Measurements from ENCODE around the gene DUSP10.

The DUSP10 gene

DNA sequence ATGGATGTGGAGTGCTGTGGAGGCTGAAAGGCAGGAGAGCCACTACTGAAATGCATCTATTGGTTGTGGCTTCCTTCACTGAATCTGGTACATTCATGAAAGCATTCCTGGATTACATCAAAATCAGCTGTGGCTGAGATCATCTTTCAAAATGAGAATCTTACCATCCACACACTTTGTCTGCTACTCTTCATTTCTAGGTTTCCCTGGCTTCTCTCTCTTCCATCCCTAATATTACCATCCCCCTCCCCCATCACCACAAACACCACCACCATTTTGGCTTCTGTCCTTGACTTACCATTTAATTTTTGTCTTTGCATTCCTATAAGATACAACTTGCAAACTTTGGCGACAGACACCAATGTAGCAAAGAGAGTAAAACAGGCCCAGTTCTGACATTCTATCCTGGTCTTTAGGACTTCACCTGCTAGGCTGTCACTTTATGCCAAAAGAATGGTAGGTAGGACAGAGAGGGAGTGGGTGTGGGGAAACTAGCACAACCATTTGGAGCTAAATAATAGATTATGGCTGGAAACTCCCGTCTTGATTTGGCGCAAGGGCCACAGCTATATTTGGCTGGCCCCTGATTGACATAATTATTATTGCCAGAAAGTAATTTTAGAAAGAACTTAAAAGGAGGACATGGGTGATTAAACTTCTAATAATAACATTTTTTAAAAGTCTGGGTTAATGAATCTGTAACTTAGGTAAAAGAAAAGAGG lies 15.1 kb upstream of the DUSP10 start:
- TF ChIP-seq GATA3 (IDR thresholded peaks at IDR 0.05; ENCODE audit: low read depth, low read length) (no peak), GATA2 (IDR thresholded peaks at IDR 0.05; ENCODE audit: low read depth, low read length) (no peak)

DNA sequence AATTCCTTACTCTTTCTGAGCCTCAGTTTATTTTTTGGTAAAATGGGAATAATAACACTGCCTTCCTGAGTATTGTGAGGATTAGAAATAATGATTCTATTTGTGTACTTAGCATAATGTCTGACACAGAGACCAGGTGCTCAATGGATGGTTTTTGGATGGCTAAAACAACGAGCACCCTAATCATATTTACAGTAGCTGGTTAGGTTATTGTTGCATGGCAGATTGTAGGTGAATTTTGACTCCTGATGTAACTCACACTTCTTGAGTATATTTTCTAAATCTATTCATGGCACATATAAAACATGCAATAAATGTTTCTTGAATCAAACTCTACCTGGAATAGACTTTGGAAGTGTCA lies 11.9 kb upstream of the DUSP10 start:
- TF ChIP-seq GATA2 (IDR thresholded peaks at IDR 0.05; ENCODE audit: low read depth, low read length) (no peak), GATA3 (IDR thresholded peaks at IDR 0.05; ENCODE audit: low read depth, low read length) (no peak)

- no peak for TF ChIP-seq GATA3 (IDR thresholded peaks at IDR 0.05; ENCODE audit: low read depth, low read length)
- TF ChIP-seq GATA2 (IDR thresholded peaks at IDR 0.05; ENCODE audit: low read depth, low read length): no peak
Measured at GRCh38 chr1:221751226-221751887, 9.5 kb upstream of the DUSP10 start.

- TF ChIP-seq GATA2 (IDR thresholded peaks at IDR 0.05; ENCODE audit: low read depth, low read length) (no peak), GATA3 (IDR thresholded peaks at IDR 0.05; ENCODE audit: low read depth, low read length) (no peak)
Measured at GRCh38 chr1:221748981-221749380, 7.1 kb upstream of the DUSP10 start.

DNA sequence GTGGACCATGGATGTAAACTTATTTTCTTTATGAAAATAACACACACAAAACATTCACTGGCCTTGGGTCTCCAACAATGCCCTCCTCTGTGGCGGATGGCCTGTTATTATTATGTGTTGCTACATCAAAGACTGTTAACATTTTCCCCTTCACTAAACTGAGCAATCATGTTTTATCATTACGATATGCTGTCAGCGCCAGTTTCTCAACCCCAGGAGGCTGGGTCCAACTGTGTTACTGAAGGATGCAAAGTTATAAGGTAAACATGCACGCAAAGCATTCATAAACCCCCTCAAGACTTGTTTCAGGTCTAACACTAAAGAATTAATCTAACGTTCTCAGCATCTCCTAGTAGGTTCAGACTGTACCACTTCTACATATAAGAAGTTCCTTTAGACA lies 6.0 kb upstream of the DUSP10 start:
- TF ChIP-seq GATA3 (IDR thresholded peaks at IDR 0.05; ENCODE audit: low read depth, low read length): no peak
- no peak for TF ChIP-seq GATA2 (IDR thresholded peaks at IDR 0.05; ENCODE audit: low read depth, low read length)

- TF ChIP-seq GATA2 (IDR thresholded peaks at IDR 0.05; ENCODE audit: low read depth, low read length) (no peak), GATA3 (IDR thresholded peaks at IDR 0.05; ENCODE audit: low read depth, low read length) (no peak)
Measured at GRCh38 chr1:221743416-221744208, 1.7 kb upstream of the DUSP10 start.

- TF ChIP-seq GATA2 (IDR thresholded peaks at IDR 0.05; ENCODE audit: low read depth, low read length) (no peak), GATA3 (IDR thresholded peaks at IDR 0.05; ENCODE audit: low read depth, low read length) (no peak)
Measured at GRCh38 chr1:221742555-221743415, 896 bp upstream of the DUSP10 start.

DNA sequence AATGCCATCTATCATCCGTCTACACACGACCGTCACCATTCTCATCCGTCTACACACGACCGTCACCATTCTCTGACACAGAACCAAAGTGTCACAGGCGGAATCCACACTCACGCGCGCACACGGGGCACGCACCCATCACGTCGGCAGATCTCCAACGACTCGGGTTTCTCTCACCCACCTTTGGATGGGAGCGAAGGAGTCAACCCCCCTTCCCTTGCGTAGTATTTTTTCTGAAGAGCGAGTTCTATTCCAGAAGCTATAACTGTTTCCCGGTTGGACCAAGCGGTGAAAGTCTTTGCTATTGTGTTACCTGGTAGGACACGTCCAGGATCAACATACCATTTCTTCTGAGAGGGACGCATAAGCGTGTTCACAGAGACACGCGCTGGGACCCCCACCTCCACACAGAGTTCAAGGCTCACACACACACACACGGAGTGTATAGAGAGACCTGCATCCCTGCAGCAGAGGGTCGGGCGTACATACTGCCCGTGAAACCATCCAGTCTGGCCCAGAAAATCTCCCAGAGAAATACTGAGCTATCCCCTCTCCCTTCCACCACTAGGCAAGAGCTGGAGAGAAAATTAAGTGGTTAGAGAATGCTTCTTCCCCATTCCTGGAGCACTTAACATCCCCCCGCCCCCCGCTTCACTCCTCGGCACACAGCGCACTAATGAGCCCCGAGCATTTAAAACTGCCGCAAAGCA lies 741 bp downstream of the DUSP10 start:
- TF ChIP-seq GATA2 (IDR thresholded peaks at IDR 0.05; ENCODE audit: low read depth, low read length): no peak
- no peak for TF ChIP-seq GATA3 (IDR thresholded peaks at IDR 0.05; ENCODE audit: low read depth, low read length)

DNA sequence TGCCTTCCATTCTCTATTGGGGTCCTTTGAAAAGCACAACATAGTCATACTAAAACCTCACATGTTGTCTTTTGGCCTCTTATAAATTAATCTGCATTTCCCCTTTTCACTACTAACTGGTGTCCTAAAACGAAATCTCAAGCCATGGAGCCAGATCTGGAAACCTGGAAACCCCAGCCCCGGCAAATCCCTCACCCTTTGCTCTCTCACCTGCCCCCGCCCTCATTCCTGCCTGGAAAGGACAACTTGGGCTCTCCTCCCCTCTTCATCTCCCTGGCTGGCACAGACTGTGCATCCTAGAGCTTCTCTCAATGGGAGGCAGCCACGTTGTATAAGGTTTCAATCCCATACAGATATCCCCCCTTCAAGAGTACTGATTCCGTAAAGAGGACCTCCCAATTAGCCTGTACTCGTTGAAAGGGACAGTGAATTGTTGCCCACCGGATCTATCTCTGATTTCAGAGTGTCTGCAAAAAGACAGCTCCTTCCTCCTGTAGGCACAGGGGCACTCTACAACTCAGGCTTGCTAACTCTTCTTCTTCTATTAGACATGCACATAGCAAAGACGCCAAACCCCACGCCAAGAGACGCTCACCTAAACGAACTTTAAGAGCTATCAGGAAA lies 1.4 kb downstream of the DUSP10 start:
- TF ChIP-seq GATA3 (IDR thresholded peaks at IDR 0.05; ENCODE audit: low read depth, low read length) (no peak), GATA2 (IDR thresholded peaks at IDR 0.05; ENCODE audit: low read depth, low read length) (no peak)

GRCh38 chr1:221739677-221740025 lies 2.2 kb downstream of the DUSP10 start:
- TF ChIP-seq GATA2 (IDR thresholded peaks at IDR 0.05; ENCODE audit: low read depth, low read length) (no peak), GATA3 (IDR thresholded peaks at IDR 0.05; ENCODE audit: low read depth, low read length) (no peak)

DNA sequence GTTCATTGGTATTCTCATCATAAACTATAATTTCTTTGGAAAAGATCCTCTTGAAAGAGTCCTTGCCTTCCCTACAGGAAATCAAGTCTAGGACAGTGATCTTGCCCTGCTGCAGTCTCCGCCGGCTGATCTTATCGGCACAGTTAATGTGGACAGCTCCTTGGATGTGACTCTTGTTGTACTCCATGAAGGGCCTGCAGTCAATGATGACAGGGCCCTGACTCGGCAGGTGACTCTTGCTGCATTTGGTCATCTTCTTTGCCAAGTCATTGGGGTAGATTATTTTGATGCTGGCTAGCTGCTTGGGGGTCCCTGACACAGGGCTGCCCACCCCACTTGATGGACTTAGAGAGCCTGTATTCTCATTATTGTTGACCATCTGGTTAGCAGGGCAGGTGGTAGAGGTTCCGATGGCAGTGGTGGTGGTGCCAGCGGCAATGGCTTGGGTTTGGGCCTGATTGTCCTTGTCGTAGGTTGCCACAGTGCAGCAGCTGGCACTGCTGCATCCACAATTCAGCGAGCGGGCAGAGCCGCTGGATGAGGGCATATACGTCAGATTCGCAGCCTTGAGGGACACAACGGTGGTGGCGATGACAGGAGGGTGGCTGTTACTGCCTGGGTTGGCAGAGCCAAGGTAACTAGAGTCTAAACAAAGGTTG lies 2.7 kb downstream of the DUSP10 start:
- no peak for TF ChIP-seq GATA3 (IDR thresholded peaks at IDR 0.05; ENCODE audit: low read depth, low read length)
- no peak for TF ChIP-seq GATA2 (IDR thresholded peaks at IDR 0.05; ENCODE audit: low read depth, low read length)

DNA sequence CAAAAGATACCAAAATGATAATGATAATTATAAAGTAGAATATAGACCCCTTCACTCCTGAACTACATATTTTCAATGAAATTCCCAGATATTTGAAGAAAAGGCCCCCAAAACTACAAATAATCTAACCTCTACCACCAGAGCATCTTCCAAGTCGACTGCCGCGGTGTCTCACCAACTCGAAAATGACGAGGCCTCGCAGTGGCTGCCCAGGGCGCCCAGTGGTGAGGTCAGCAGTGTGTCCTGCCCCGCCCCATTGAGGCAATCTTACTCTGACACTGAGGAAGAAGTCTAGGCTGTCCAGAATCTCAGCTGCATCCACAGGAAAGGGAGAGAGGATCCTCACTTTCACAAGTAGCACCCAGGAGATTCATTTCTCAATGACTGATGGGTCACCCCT lies 5.2 kb downstream of the DUSP10 start:
- TF ChIP-seq GATA2 (IDR thresholded peaks at IDR 0.05; ENCODE audit: low read depth, low read length): no peak
- no peak for TF ChIP-seq GATA3 (IDR thresholded peaks at IDR 0.05; ENCODE audit: low read depth, low read length)

Measured in SH-SY5Y (cell line).